T-cell (primary cell): Measurements from ENCODE around the gene ZNF556. TPM values are rescaled to one million over a fixed set of nuclear protein-coding genes. Genes with fewer than 3 reads are reported as not detected.

ENCODE experiments used
- ATAC-seq, 4 experiments: fragments of 200-7000 bp in 3 of 4; fragments of 150-1000 bp in 1 of 4; cut with Tn5 transposase; replicated peaks in 1 of 4; 1 replicate in 3 of 4; 2 replicates in 1 of 4; pipeline ENCODE4 v1.10.0; 2021; ENCODE audit warnings: moderate library complexity in 3 of 4, mild to moderate bottlenecking in 2 of 4, moderate number of reproducible peaks in 1 of 4
- CTCF ChIA-PET, 2 donors: fragments of 300-600 bp; sonication (Branson Sonifier 250); formaldehyde crosslinking; loops; one replicate each; lab custom pipeline; 2022; ENCODE audit warnings: antibody characterized with exemption in 2 of 2; lab: Charles Lee
- POLR2A ChIA-PET, 2 donors: fragments of 300-600 bp; sonication (Branson Sonifier 250); formaldehyde crosslinking; loops; one replicate each; lab custom pipeline; 2022; ENCODE audit warnings: antibody characterized with exemption in 2 of 2; lab: Charles Lee
- DNase-seq, 35 experiments: peaks; one replicate each; pipeline versions ENCODE4 v3.0.0 to v3.0.0-alpha.2; 2013 to 2023
- H3K27ac ChIP-seq: one replicate; pipeline ENCODE4 v1.5.1; 2013; ENCODE audit warnings: low read length
- H3K27me3 ChIP-seq, 2 experiments: replicated peaks in 1 of 2; 1 replicate in 1 of 2; 2 replicates in 1 of 2; pipeline versions ENCODE4 v1.6.1 to v1.7.0; 2013; ENCODE audit warnings: low read length in 1 of 2, mixed read lengths in 1 of 2; ENCODE audit not compliant: control insufficient read depth in 2 of 2, insufficient read depth in 2 of 2; ENCODE audit errors: extremely low read depth in 1 of 2
- H3K36me3 ChIP-seq, 2 donors: 1 replicate in 1 of 2; 2 replicates in 1 of 2; pipeline versions ENCODE4 v1.6.1 to v1.7.0; 2013; ENCODE audit warnings: low read length in 1 of 2; ENCODE audit not compliant: control insufficient read depth in 2 of 2, insufficient read depth in 1 of 2; ENCODE audit errors: extremely low read depth in 1 of 2
- H3K4me1 ChIP-seq, 2 experiments: 1 replicate in 1 of 2; 2 replicates in 1 of 2; pipeline versions ENCODE4 v1.6.1 to v1.7.0; 2013; ENCODE audit warnings: low read length in 2 of 2, mixed read lengths in 1 of 2; ENCODE audit not compliant: insufficient read depth in 2 of 2, control insufficient read depth in 1 of 2; ENCODE audit errors: extremely low read depth in 1 of 2
- H3K4me3 ChIP-seq, 2 donors: 1 replicate in 1 of 2; 2 replicates in 1 of 2; pipeline versions ENCODE4 v1.5.1 to v1.7.0; 2013; ENCODE audit warnings: mild to moderate bottlenecking in 2 of 2, low read length in 1 of 2, moderate library complexity in 1 of 2; ENCODE audit not compliant: control insufficient read depth in 1 of 2; ENCODE audit errors: extremely low read depth in 1 of 2
- H3K9me3 ChIP-seq: 2 replicates; pipeline ENCODE4 v1.7.0; 2013
- H3K27ac Mint-ChIP-seq, 2 donors: one replicate each; pipeline ENCODE4 v1.8.0; 2020 to 2021; ENCODE audit warnings: mild to moderate bottlenecking in 2 of 2, mixed read lengths in 2 of 2
- H3K27me3 Mint-ChIP-seq, 2 donors: one replicate each; pipeline ENCODE4 v1.8.0; 2021 to 2022; ENCODE audit warnings: mixed read lengths in 2 of 2
- H3K36me3 Mint-ChIP-seq: one replicate; pipeline ENCODE4 v1.8.0; 2021; ENCODE audit warnings: mixed read lengths
- H3K4me1 Mint-ChIP-seq, 3 donors: one replicate each; pipeline ENCODE4 v1.8.0; 2020 to 2022; ENCODE audit warnings: mixed read lengths in 3 of 3, mild to moderate bottlenecking in 1 of 3
- H3K4me3 Mint-ChIP-seq, 3 donors: one replicate each; pipeline ENCODE4 v1.8.0; 2020 to 2022; ENCODE audit warnings: mild to moderate bottlenecking in 3 of 3, mixed read lengths in 3 of 3, moderate library complexity in 3 of 3
- H3K9me3 Mint-ChIP-seq, 3 donors: one replicate each; pipeline ENCODE4 v1.8.0; 2020 to 2022; ENCODE audit warnings: mixed read lengths in 3 of 3
- WGBS: methylation state at CpG from one replicate; pipeline ENCODE4 v1.1.5; 2013; ENCODE audit warnings: missing lambda C conversion rate; ENCODE audit not compliant: insufficient coverage; 5-methylcytosine and 5-hydroxymethylcytosine counted together
- total RNA-seq, 35 experiments: library from RNA in 6 of 35; stranded (reverse) in 6 of 35; fragments of 120-200 nt in 1 of 35; gene quantifications; one replicate each; pipeline versions ENCODE4 v1.2.1 to v1.2.4 and lab custom pipeline; 2013 to 2026

Gene ZNF556
- total RNA-seq, 5 donors from 2014 or later (not counting 1 experiment from before 2014, with no cell fraction given), result not detected

GRCh38 chr19:2824129-2824528 lies 43.0 kb upstream of the ZNF556 start:
- H3K4me1 Mint-ChIP-seq, result peaks cover 3 to 11% (median 6%) of the 10 kb centered on the region in 3 donors
- Histone ChIP-seq H3K27me3 (no peaks in the 10 kb centered on the region), H3K36me3 (peaks cover 0 to 3% of the 10 kb centered on the region in 2 donors), H3K27ac (no peak overlapping the region), H3K9me3 (no peaks in the 10 kb centered on the region), H3K4me1 (peaks cover 4 to 17% of the 10 kb centered on the region in 2 experiments), H3K4me3 (no peak overlapping the region)
- CTCF ChIA-PET, result interaction anchor here in 1 of 2 donors (0.5 kb wide), 1 partner anchor 141 kb away, joined by 3 read pairs; no protein-coding TSS in a partner anchor
- H3K36me3 Mint-ChIP-seq, result peaks cover 26% of the 10 kb centered on the region
- no peaks in the 10 kb centered on the region for H3K9me3 Mint-ChIP-seq
- no peaks in the 10 kb centered on the region for H3K27me3 Mint-ChIP-seq
- 75% methylated on average over 8 of the region's 8 CpGs for WGBS
- DNase-seq (no peak), ATAC-seq (no peak)
- no peak overlapping the region for H3K4me3 Mint-ChIP-seq
- no peak overlapping the region for H3K27ac Mint-ChIP-seq
- POLR2A ChIA-PET, result interaction anchor here in 1 of 2 donors (0.6 kb wide), 1 partner anchor 90 kb away, joined by 3 read pairs; no protein-coding TSS in a partner anchor

DNA sequence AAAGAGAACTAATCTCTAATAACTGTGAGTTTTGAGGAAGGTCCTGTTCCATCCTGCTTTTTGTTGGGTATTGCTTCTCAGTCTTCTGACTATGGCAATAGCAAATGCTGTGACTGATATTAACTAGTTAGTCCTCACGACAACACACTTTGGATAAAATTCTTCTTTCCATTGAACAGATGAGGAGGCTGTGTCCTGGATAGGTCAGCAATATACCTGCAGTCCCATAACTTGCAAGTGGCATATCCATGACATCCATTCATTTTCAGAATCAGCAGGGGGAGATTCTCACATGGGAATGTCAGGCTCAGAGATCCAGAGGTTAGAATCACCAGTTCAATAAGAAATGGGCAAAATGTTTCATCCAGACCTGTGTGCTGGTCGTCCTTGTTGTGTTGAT lies 40.1 kb upstream of the ZNF556 start:
- H3K27ac Mint-ChIP-seq, result no peak overlapping the region
- no peaks in the 10 kb centered on the region for H3K27me3 Mint-ChIP-seq
- peaks cover 0 to 8% (median 3%) of the 10 kb centered on the region in 3 donors for H3K9me3 Mint-ChIP-seq
- H3K36me3 Mint-ChIP-seq, result peaks cover 34% of the 10 kb centered on the region
- no peaks in the 10 kb centered on the region for H3K4me1 ChIP-seq
- H3K27ac ChIP-seq, result no peak overlapping the region
- no peak for ATAC-seq
- ChIA-PET POLR2A (no interaction called here), CTCF (interaction anchor here in 1 of 2 donors (0.6 kb wide), 1 partner anchor 47 kb away, joined by 3 read pairs; no protein-coding TSS in a partner anchor)
- no CpG with 5 or more reads among the region's 2 CpGs for whole genome bisulfite sequencing
- no peak overlapping the region for H3K4me3 ChIP-seq
- H3K36me3 ChIP-seq, result peaks cover 0 to 7% of the 10 kb centered on the region in 2 donors
- H3K27me3 ChIP-seq, result no peaks in the 10 kb centered on the region
- no peaks in the 10 kb centered on the region for H3K4me1 Mint-ChIP-seq
- no peak for DNase-seq
- no peak overlapping the region for H3K4me3 Mint-ChIP-seq
- no peaks in the 10 kb centered on the region for H3K9me3 ChIP-seq

DNA sequence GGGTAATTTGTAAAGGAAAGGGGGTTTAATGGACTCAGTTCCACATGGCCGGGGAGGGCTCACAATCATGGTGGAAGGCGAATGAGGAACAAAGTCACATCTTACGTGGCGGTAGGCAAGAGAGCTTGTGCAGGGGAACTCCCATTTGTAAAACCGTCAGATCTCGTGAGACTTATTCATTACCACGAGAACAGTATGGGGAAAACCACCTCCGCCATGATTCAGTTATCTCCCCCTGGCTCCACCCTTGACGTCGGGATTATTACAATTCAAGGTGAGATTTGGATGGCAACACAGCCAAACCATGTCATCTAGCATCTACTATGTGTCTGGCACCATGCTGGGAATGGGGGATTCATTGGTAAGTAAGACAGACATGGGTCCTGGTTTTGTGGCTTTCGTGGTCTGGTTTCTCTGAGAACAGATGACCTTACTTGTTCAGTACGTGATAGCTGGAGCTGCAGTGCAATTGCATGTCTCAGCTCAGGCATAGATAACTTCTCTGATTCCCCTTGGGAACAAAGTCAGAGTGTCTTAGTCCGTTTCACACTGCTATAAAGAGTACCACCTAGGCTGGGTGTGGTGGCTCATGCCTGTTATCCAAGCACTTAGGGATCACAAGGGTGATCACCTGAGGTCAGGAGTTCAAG lies 39.2 kb upstream of the ZNF556 start:
- Histone ChIP-seq H3K27me3 (no peaks in the 10 kb centered on the region), H3K27ac (no peak overlapping the region), H3K9me3 (peaks cover 3% of the 10 kb centered on the region), H3K4me3 (no peak overlapping the region), H3K4me1 (no peaks in the 10 kb centered on the region), H3K36me3 (peaks cover 7 to 12% of the 10 kb centered on the region in 2 donors)
- H3K4me3 Mint-ChIP-seq, result no peak overlapping the region
- ATAC-seq (no peak), DNase-seq (no peak)
- 83% methylated on average over 10 of the region's 13 CpGs for WGBS
- H3K4me1 Mint-ChIP-seq, result no peaks in the 10 kb centered on the region
- H3K9me3 Mint-ChIP-seq, result peaks cover 3 to 8% (median 6%) of the 10 kb centered on the region in 3 donors
- CTCF ChIA-PET, result interaction anchor here in 1 of 2 donors (0.6 kb wide), 1 partner anchor 46 kb away, joined by 3 read pairs; no protein-coding TSS in a partner anchor
- H3K27ac Mint-ChIP-seq, result no peak overlapping the region
- POLR2A ChIA-PET, result no interaction called here
- peaks cover 39% of the 10 kb centered on the region for H3K36me3 Mint-ChIP-seq
- H3K27me3 Mint-ChIP-seq, result no peaks in the 10 kb centered on the region

DNA sequence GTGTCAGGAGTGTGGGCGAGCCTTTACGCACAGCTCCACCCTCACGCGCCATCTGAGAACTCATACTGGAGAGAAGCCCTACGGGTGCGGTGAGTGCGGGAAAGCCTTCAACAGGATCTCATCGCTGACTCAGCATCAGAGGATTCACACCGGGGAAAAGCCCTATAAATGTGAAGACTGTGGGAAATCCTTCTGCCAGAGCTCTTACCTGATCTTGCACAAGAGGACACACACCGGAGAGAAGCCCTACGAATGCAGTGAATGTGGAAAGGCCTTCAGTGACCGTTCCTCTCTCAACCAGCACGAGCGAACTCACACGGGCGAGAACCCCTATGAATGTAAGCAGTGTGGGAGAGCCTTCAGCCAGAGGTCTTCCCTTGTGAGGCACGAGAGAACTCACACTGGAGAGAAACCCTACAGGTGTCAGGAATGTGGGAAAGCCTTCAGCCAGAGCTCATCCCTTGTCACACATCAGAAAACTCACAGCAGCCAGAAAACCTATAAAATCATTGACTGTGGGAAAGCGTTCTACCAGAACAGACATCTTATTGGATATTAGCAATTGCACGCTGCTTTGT lies 32.8 kb upstream of the ZNF556 start:
- peaks cover 0 to 2% (median 0%) of the 10 kb centered on the region in 3 donors for H3K4me1 Mint-ChIP-seq
- no peak overlapping the region for H3K27ac Mint-ChIP-seq
- peaks cover 10 to 18% of the 10 kb centered on the region in 2 donors for H3K36me3 ChIP-seq
- CTCF ChIA-PET, result no interaction called here
- no peaks in the 10 kb centered on the region for H3K27me3 Mint-ChIP-seq
- ATAC-seq (no peak), DNase-seq (no peak)
- H3K9me3 Mint-ChIP-seq, result peaks cover 14 to 35% (median 32%) of the 10 kb centered on the region in 3 donors
- POLR2A ChIA-PET, result no interaction called here
- H3K27ac ChIP-seq, result no peak overlapping the region
- H3K36me3 Mint-ChIP-seq, result peaks cover 47% of the 10 kb centered on the region
- no peaks in the 10 kb centered on the region for H3K27me3 ChIP-seq
- H3K4me3 ChIP-seq, result peak overlapping the region in 1 of 2 donors; percentile 30
- no peaks in the 10 kb centered on the region for H3K4me1 ChIP-seq
- peaks cover 3% of the 10 kb centered on the region for H3K9me3 ChIP-seq
- H3K4me3 Mint-ChIP-seq, result no peak overlapping the region
- WGBS, result 97% methylated on average over 5 of the region's 19 CpGs

DNA sequence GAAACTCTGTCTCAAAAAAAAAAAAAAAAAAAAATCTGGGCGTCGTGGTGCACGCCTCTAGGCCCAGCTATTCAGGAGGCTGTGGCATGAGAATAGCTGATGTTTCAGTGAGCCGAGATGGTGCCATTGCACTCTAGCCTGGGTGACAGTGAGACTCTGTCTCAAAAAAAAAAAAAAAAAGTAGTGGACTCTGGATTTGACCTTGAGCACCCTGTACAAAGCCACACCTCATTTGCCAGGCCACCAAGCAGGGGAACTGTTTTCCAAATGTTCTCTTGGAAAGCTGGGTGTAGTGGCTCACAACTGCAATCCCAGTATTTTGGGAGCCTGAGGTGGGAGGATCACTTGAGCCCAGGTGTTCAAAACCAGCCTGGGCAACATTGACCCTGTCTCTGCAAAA lies 29.7 kb upstream of the ZNF556 start:
- Mint-ChIP-seq H3K27me3 (no peaks in the 10 kb centered on the region), H3K4me3 (no peak overlapping the region), H3K4me1 (peaks cover 4 to 9% (median 8%) of the 10 kb centered on the region in 3 donors), H3K9me3 (peaks cover 14 to 32% (median 24%) of the 10 kb centered on the region in 3 donors), H3K36me3 (peaks cover 39% of the 10 kb centered on the region), H3K27ac (no peak overlapping the region)
- Histone ChIP-seq H3K4me3 (no peak overlapping the region), H3K4me1 (peaks cover 2 to 14% of the 10 kb centered on the region in 2 experiments), H3K36me3 (peaks cover 2 to 16% of the 10 kb centered on the region in 2 donors), H3K9me3 (peaks cover 2% of the 10 kb centered on the region), H3K27ac (no peak overlapping the region), H3K27me3 (no peaks in the 10 kb centered on the region)
- ChIA-PET POLR2A (no interaction called here), CTCF (interaction anchor here in 1 of 2 donors (0.6 to 0.7 kb wide), 2 partner anchors 63 to 1449 kb away, joined by 3 read pairs; partner anchors contain the start of gene ZNF57)
- ATAC-seq (no peak), DNase-seq (no peak)
- whole genome bisulfite sequencing, result no CpG with 5 or more reads among the region's 4 CpGs
